Measurements from ENCODE around the gene FBXL13. TPM values are rescaled to one million over a fixed set of nuclear protein-coding genes. Genes with fewer than 3 reads are reported as not detected.
A peak's percentile ranks its signal among the peaks of the same experiment; 100 is the strongest.

The FBXL13 gene
- total RNA-seq, 1 donor from 2014 or later: 4.7 TPM

GRCh38 chr7:102891693-102892261 lies 182.8 kb downstream of the FBXL13 start:
- H3K4me3 Mint-ChIP-seq: no peak overlapping the region
- no peak overlapping the region for H3K27ac Mint-ChIP-seq
- no peak for DNase-seq (ENCODE audit: low spot score in 2 of 2, unreplicated experiment in 2 of 2)

GRCh38 chr7:102890971-102891692 lies 183.5 kb downstream of the FBXL13 start:
- H3K36me3 Mint-ChIP-seq: no peaks in the 10 kb centered on the region
- no peak overlapping the region for H3K4me3 Mint-ChIP-seq
- H3K4me1 Mint-ChIP-seq: peaks cover 41% of the 10 kb centered on the region
- TF ChIP-seq CTCF (IDR thresholded peaks at IDR 0.05; ENCODE audit: unreplicated experiment): no peak
- H3K9me3 Mint-ChIP-seq: no peaks in the 10 kb centered on the region
- H3K27me3 Mint-ChIP-seq (ENCODE audit: low read depth): no peaks in the 10 kb centered on the region
- H3K27ac Mint-ChIP-seq: peak overlapping the region; percentile 48
- DNase-seq (ENCODE audit: low spot score in 2 of 2, unreplicated experiment in 2 of 2): no peak

More at GRCh38 chr7:102891693-102892261, 182.8 kb downstream of the FBXL13 start:
- Mint-ChIP-seq H3K36me3 (no peaks in the 10 kb centered on the region), H3K4me1 (peaks cover 47% of the 10 kb centered on the region), H3K27me3 (ENCODE audit: low read depth) (no peaks in the 10 kb centered on the region), H3K9me3 (no peaks in the 10 kb centered on the region)
- TF ChIP-seq CTCF (IDR thresholded peaks at IDR 0.05; ENCODE audit: unreplicated experiment): no peak

GRCh38 chr7:102890292-102890970 lies 184.2 kb downstream of the FBXL13 start:
- Mint-ChIP-seq H3K9me3 (no peaks in the 10 kb centered on the region), H3K27me3 (ENCODE audit: low read depth) (no peaks in the 10 kb centered on the region), H3K4me3 (no peak overlapping the region), H3K27ac (peak overlapping the region; percentile 48), H3K4me1 (peaks cover 34% of the 10 kb centered on the region), H3K36me3 (no peaks in the 10 kb centered on the region)
- no peak for DNase-seq (ENCODE audit: low spot score in 2 of 2, unreplicated experiment in 2 of 2)
- no peak for TF ChIP-seq CTCF (IDR thresholded peaks at IDR 0.05; ENCODE audit: unreplicated experiment)

- H3K4me3 Mint-ChIP-seq: no peak overlapping the region
- no peak for DNase-seq (ENCODE audit: low spot score in 2 of 2, unreplicated experiment in 2 of 2)
- peaks cover 31% of the 10 kb centered on the region for H3K4me1 Mint-ChIP-seq
- no peaks in the 10 kb centered on the region for H3K27me3 Mint-ChIP-seq (ENCODE audit: low read depth)
- no peak overlapping the region for H3K27ac Mint-ChIP-seq
- no peaks in the 10 kb centered on the region for H3K9me3 Mint-ChIP-seq
- no peak for TF ChIP-seq CTCF (IDR thresholded peaks at IDR 0.05; ENCODE audit: unreplicated experiment)
- H3K36me3 Mint-ChIP-seq: no peaks in the 10 kb centered on the region
These were observed 184.7 kb downstream of the FBXL13 start for GRCh38 chr7:102889851-102890250.

GRCh38 chr7:102888561-102889233 lies 185.9 kb downstream of the FBXL13 start:
- DNase-seq (ENCODE audit: low spot score in 2 of 2, unreplicated experiment in 2 of 2): no peak
- no peaks in the 10 kb centered on the region for H3K27me3 Mint-ChIP-seq (ENCODE audit: low read depth)
- no peaks in the 10 kb centered on the region for H3K36me3 Mint-ChIP-seq
- no peak overlapping the region for H3K4me3 Mint-ChIP-seq
- H3K4me1 Mint-ChIP-seq: peaks cover 32% of the 10 kb centered on the region
- TF ChIP-seq CTCF (IDR thresholded peaks at IDR 0.05; ENCODE audit: unreplicated experiment): no peak
- H3K9me3 Mint-ChIP-seq: no peaks in the 10 kb centered on the region
- H3K27ac Mint-ChIP-seq: no peak overlapping the region
